Measurements from ENCODE around the gene PFN3.

PFN3 gene

DNA sequence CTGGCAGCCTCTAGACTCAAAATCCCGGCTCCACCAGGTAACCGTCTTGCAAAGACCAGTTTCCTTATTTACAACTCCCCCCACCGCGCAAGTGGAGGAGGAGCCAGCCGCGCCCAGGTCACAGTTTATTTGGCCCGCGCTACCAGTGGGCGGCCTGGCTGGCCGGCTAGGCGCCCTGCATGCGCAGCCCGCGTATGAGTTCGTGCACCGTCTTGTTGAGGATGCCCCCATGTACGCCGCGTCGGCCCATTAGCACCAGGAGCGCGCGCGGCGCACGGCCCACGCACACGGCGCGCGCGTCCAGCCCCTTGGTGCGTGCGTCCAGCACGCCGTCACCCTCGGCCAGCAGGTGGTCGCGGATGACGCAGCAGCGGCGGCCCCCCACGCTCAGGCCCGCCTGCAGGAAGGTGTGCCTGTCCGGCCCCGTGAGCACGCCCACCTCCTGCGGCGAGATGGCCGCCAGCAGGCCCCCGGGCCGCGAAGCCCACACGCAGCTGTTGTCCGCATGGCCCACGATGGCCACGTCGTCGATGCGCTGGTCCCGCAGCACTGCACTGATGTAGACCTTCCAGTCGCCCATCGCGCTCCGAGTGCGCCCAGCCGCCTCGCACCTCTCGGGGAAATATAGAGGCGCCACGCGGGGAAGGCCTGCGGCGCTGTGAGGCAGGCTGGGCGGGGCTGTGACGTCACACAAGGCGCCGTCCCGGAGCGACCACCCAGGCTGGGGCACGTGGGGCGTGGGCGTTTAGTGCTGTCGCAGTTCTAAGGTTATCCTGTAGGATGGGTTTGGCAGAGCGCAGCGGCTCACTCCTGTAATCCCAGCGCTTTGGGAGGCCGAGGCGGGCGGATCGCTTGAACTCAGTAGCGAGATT is at the start of gene PFN3:
Gene PFN3 (minus strand): TSS at position 665 of the 872 bp plus-strand sequence. CDS start 85 bp downstream, at position 580.
- no peak for DNase-seq (ENCODE audit: low spot score)

- no peak for DNase-seq (ENCODE audit: low spot score)
Observed at GRCh38 chr5:177449140-177450061, 48.9 kb upstream of the PFN3 start.

- no peak for DNase-seq (ENCODE audit: low spot score)
Observed at GRCh38 chr5:177448244-177448950, 47.9 kb upstream of the PFN3 start.

DNA sequence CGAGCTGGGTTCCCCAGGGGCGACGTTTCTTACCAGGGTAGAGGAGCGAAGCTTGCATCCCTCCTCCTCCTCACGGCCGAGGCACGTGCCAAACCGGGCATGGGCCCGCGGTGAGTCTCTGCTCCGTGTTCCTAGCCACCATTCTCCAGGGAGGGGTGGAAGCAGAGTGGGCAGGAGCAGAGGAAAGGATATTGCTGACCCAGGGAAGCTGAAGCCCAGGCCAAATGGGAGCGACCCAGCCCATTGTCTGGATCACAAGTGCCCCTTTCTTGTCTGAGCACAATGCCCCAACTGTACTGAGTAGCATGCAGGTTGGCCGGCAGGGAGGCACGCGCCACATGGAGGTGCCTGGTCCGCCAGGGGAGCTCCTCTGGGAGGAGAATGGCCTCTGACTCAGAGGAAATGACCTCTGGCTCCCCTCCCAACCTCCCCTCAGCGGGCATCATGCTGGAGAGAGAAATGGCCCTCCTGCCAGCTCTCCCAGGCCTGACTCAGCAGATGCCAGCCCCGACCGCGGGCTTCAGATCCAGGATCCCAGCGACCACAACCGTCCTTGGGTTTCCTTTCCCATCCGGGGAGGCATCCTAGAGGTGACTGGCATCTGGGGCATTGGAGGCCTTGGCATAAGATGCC is 47.3 kb upstream of the PFN3 start:
- DNase-seq (ENCODE audit: low spot score), result no peak

DNA sequence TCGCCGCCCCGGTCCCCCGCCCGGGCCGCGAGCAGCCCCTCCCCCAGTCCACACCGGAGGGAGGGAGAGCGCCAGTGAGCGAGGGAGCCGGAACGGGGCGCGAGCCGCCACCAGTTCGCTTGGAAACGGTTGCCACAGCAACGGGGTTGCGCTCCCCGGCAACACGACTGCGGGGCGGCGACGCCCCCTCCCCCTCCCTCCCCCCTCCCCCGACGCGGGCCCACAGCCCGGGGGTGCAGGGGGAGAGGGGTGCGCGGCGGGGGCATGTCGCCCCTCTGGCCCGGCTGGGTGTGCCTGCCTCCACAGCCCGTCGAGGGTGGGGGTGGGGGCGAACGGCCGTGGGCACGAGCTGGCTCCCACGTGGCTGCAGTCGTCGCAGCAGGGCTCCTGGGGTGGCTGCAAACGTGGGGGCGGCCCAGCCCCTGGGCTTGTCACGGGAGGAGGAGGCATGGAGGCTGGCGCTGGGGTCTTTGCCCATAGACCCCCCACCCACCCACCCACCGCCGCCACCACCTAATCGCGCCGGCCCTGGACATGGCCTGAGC is 46.7 kb upstream of the PFN3 start:
- peak; percentile 86 for DNase-seq (ENCODE audit: low spot score)

DNA sequence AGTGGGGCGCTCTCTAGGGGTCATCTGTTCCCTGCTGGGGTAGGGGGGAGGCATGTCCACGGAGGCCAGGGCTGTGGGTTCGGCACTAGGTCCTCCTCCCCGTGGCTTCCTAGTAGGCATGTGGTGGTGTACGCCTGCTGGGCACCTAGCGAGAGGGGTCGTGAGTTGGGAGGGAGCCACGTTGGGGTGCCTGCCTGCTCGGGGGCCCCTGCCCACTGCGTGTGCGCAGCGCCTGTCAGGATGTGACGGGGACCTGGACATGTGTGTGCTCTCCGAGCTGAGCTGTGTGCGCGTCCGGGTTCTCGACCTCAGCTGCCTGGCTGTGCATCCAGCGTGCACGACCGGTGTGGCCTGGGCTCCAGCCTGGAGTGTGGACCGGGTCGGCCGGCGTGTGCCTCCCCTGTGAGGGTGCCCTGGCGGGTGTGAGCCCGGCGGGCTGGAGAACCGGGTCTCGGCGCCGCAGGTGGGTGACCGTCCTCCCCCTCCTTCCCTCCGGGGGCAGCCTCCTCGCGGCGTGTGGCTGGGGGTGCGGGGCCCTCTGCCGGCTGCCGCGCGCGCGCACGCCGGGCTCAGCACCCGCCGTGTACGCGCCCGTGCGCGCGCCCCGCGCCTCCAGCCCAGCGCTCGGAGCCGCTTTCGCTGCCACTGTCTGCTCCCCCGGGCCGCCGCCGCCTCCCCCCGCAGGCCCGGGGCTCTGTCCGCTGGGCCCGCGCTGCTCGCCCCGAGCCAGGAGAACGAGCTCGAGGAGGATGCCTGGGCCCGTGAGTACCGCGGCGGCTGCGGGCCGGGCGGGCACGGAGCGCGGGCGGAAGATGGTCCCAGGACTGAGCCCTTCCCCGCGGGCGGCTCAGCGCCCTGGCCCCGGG is 46.0 kb upstream of the PFN3 start, which contains the start of gene PRR7:
Gene PRR7 (plus strand): TSS at position 615 of the 866 bp plus-strand sequence. CDS start 8,254 bp downstream, outside the sequence.
- DNase-seq (ENCODE audit: low spot score), result peak; percentile 75

GRCh38 chr5:177445917-177446199 is 45.4 kb upstream of the PFN3 start:
- no peak for DNase-seq (ENCODE audit: low spot score)

- DNase-seq (ENCODE audit: low spot score), result no peak
Observed at GRCh38 chr5:177445052-177445916, 44.8 kb upstream of the PFN3 start.

DNA sequence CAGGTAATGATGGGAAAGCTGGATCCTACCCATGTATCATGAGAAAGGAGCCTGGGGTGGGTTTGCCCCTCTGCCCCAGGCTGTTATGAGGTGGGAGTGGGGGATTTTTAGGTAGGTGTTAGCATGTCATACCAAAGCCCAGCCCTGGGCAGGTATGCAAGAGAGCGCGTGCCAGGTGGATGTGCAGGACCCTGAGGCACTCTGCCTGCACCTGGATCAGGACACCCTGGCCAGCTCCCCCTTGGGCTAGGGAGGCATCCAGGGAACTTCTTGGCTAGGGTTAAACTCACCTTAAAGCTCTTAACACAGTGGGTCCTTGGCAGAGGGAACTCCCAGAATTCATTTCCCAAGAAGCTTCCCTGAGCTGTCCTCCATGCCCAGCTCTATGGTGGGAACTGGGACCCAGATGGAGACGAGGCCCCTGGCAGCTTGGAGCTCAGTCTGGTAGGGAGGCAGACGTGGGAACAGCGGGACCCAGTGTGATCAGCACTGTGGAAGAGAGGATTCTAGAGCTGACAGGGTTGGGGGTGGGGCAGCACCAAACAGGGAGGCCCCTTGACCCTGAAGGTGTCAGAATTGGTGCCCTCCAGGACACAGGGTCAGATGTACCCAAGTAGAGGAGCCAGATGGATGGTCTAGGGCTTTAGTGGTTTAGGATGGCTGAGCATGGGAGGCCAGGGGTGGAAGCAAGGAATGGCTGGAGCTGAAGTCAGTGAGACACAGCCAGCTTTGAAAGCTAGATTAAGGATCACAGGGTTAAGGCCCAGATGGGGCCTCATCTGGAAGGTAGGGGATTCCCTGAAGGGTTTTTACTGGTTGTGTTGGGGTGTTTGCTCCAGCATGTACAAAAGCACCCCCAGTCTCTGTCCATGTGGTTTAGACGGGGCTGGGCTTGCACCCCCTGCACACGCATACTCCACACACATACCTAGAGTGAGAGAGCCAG is 43.9 kb upstream of the PFN3 start:
- no peak for DNase-seq (ENCODE audit: low spot score)

DNA sequence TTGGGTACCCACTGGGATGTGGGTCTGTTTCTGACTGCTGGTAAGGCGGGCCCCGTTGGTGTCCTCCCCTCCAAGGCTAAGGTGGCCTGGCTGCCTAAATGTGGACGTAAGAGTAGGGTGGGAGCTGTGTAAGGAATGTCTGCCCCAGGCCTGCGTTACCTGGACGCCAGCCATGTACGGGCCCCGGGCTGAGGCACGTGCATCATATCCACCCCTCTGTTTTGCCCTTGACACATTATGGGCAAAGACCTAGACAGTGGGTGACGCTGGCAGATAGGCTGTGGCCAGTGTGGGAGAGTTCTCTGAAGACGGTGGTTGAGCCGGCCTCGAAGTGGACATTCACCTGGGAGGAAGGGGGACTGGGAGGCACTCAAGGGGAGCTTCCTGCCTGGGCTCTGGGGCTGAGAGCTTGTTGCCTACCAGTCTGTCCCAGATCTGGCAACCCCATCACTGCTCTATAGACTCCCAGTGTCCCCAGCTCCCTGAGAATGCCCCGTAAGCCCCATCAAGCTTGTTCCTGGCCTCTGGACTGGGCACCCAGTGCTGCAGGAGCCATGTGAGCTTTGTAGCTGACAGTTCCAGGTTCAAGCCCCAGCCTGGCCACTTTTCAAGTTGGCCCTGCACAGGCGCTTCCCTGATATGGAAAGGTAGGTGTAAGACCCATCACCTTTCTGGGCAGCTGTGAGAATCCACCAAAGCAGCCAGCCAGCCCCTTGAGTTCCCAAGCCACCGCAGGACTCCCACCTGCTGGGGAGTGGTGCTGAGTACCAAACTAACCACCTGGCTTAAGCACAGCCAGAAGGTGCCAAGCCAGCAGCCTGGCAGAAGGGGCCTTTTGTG is 42.9 kb upstream of the PFN3 start:
- no peak for DNase-seq (ENCODE audit: low spot score)

- DNase-seq (ENCODE audit: low spot score), result no peak
Observed at GRCh38 chr5:177442066-177442826, 41.8 kb upstream of the PFN3 start.

GRCh38 chr5:177440990-177441780 is 40.7 kb upstream of the PFN3 start:
- DNase-seq (ENCODE audit: low spot score), result no peak

DNA sequence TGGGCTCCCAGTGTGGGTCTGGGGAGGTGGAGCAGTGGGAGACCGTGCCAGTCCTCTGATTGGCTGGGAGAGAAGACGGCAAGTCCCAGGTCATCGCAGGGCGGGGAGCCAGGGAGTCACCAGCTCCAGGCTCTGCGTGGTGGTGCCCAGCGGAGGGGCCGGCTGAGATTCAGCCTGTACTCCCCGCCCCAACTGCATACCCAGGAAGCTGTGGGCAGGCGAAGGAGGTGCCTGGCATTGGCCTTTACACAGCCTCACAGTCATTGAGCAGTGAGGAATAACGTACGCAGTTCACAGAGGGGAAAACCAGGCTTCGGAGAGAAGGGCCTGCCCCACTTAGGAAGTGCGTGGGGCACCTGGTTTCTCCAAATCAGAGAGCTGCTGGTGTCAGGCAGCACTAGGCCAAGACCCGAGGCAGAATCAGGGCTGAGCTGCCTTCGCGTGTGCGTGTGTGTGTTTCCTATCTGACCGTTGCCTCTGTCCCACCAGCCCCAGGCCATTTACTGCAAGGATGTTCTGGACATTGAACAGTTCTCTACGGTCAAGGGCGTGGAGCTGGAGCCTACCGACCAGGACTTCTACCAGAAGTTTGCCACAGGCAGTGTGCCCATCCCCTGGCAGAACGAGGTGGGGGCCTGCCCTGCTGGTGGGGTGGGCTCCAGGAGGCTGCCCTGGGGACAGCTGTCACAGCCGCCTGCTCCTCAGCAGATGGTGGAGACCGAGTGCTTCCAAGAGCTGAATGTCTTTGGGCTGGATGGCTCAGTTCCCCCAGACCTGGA is 39.9 kb upstream of the PFN3 start:
- DNase-seq (ENCODE audit: low spot score), result peak; percentile 50

- DNase-seq (ENCODE audit: low spot score), result no peak
Observed at GRCh38 chr5:177439518-177440053, 39.1 kb upstream of the PFN3 start.

GRCh38 chr5:177438468-177438867 is 38.0 kb upstream of the PFN3 start:
- DNase-seq (ENCODE audit: low spot score), result no peak

Data from CD4-positive, alpha-beta T cell treated with Interleukin-2 at 100 ng/mL for 4 hours (primary cell).